Adrenal gland (tissue), 5 donors: ENCODE results near the gene IGF2BP2.

Source experiments
- CTCF ChIP-seq, 6 experiments: fragments of 450-650 bp in 4 of 6; fragments of 200-600 bp in 2 of 6; sonication (generic) in 1 of 6; IDR thresholded peaks; 1 replicate in 5 of 6; 2 replicates in 1 of 6; pipeline versions ENCODE4 v1.5.1 to v1.8.0; 2016 to 2021; ENCODE audit warnings: antibody characterized with exemption in 6 of 6, mild to moderate bottlenecking in 2 of 6, moderate library complexity in 1 of 6
- POLR2A ChIP-seq, 2 donors: fragments of 450-650 bp; IDR thresholded peaks; one replicate each; pipeline ENCODE4 v1.6.1; 2017; ENCODE audit warnings: antibody characterized with exemption in 2 of 2, mild to moderate bottlenecking in 2 of 2, moderate library complexity in 1 of 2
- donor health status: DM: no; HTN: no; CAD: no.

DNA sequence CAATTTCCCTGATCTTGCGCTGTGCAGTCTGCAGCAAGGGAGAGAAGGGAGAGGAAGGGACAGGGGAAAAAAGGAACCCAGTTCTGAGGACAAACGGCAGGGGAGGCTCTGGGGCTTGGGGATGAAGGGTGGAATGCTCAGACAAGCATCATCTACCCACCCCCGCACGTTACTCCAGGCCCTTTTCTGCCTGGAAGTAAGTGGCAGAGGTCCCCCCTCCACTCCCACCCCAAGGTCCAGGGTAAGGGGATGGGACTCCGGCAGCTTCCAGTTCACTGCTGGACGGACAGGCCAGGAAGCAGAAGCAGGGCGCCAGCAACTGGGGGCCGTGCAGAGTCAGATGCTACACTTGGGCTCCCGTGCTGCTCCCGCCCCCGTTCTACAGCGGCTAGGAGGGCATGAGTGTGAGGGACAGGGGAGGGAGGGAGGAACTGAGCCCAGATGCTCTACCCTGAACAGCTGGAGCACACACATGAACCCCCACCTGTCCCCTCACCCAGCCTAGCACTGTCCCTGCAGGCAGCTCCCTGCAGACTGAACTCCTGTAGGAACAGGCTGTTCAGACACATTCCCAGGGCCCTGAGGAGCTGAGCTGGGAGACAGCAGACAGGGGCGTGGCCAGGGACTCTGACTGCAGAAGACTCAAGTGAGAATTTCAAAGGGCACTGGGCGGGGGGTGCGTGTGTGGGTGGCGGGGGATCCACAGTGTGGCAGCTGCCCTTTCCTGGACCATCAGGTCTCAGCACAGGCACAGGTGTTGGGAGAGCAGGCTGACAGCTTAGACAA is 179.1 kb downstream of the IGF2BP2 start:
- TF ChIP-seq POLR2A (IDR thresholded peaks at IDR 0.05) (no peak), CTCF (IDR thresholded peaks at IDR 0.05) (no peak)
